NCI-H146 treated with DMSO at 0.1 percent for 48 hours (cell line): ENCODE data around the gene APBA2.

ENCODE experiments used
- DNase-seq: peaks from one replicate; lab custom pipeline; 2025; ENCODE audit not compliant: unreplicated experiment; lab: John Stamatoyannopoulos, UW

Gene APBA2

DNA sequence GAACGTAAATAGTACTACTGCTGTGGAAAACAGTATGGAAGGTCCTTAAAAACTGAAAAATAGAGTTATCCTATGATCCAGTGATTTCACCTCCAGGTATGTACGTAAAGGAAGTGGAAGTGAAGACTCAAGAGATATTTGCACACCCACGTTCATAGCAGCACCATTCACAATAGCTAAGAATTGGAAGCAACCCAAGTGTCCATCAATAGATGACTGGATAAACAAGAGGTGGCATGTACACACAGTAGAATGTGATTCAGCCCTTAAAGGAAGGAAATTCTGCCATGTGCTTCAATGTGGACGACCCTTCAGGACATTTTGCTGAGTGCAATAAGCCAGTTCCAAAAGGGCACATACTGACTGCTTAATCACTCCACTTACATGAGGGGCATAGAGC, 188.3 kb downstream of the APBA2 start:
- DNase-seq, result no peak

GRCh38 chr15:29078541-29078940, 192.8 kb downstream of the APBA2 start:
- no peak for DNase-seq

- no peak for DNase-seq
These were observed 193.7 kb downstream of the APBA2 start for GRCh38 chr15:29079479-29079878.

GRCh38 chr15:29081781-29082180, 196.0 kb downstream of the APBA2 start:
- DNase-seq, result no peak

DNA sequence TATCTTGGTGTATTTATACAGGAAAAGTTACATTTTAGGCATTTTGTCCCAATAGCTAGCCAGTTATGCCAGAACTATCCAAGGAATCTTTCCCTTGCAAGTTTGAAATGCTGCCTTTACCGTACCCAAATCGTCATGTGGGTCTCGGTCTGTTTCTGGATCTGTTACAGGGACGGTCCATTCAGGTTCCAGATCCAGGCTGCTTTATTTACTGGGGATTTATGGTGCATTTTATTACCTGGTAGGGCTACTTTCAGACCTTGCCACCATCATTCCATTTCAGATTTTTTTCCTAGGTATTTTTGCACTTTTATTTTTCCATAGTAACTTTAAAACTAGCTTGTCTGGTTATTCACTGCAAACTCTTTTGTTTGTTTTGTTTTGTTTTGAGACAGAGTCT, 197.4 kb downstream of the APBA2 start:
- DNase-seq, result no peak

- DNase-seq, result no peak
These were observed 198.1 kb downstream of the APBA2 start for GRCh38 chr15:29083858-29084257.

DNA sequence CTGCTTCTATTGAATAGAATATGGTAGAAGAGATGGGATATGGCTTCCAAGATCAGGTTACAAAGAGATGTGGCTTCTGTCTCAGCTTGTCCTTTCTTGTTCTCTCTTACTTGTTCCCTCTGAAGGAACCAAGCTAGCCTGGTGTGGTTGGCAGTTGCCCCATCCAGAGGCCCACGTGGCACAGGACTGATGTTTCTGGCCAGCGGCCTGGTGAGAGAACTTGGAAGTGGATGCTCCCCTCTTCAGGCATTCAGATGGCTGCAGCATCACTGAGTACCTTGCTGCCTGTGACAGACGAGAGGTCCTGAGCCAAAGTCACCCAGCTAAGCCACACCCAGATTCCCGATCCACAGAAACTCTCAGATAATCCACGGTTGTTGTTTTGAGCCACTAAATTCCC, 200.2 kb downstream of the APBA2 start:
- DNase-seq, result no peak

DNA sequence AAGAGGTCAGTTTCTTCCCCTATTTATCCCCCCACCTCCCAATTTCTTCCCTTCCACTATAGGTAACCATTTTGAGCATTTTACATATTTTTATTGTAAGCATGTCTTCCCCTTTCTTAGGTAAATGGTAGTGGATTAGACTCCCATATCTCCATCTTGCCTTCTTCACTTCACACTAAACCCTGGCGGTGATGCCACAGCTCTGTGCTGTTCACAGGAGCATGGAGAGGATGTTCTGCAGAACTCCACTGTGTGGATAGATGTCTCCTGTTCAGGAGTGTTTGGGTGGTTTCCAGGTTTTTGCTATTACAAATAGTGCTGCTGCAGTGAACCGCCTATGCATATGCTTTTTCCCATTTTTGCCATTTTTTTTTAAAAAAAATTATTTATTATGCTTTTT, 201.1 kb downstream of the APBA2 start:
- DNase-seq, result no peak

- DNase-seq, result no peak
These were observed 201.9 kb downstream of the APBA2 start for GRCh38 chr15:29087521-29088285.

DNA sequence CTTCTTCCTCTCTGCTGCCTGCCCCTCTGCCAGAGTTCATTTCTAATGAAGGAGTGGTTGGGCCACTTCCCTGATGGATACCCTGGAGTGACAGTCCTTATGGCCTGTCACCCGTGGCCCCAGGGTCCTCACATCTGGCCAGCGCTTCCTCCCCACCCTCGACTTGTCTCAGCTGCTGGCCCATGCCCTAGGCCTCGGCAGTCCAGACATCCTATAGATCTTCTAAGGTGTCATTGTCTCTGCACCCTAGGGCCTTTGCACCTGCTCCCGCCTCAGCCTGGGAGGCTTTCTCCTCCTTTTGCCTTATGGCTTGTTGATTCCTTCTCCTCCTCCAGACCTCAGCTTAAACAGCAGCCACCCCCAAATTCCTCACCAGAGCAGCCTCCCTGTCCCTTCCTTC, 202.9 kb downstream of the APBA2 start:
- no peak for DNase-seq

- DNase-seq, result no peak
These were observed 204.2 kb downstream of the APBA2 start for GRCh38 chr15:29089731-29090616.

- no peak for DNase-seq
These were observed 205.1 kb downstream of the APBA2 start for GRCh38 chr15:29090617-29091466.

DNA sequence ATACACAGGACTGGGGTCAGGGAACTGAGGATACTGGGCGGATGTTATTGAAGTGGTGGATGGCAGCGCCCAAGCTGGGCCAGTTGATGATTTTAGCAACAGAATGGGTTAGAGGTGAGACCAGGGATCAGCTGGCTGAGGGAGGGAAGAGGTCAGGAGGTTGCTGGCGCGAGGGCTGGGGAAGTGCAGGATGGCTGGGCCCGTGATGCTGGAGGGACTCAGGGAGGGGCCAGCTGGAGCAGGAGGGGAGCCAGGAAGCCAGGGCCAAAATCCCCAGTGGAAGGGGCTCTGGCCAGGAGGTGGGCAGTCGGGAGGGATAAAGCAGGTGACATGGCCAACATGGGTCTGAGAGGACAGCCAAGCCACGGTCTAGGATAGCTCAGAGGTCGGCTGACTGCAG, 205.9 kb downstream of the APBA2 start:
- DNase-seq, result no peak

DNA sequence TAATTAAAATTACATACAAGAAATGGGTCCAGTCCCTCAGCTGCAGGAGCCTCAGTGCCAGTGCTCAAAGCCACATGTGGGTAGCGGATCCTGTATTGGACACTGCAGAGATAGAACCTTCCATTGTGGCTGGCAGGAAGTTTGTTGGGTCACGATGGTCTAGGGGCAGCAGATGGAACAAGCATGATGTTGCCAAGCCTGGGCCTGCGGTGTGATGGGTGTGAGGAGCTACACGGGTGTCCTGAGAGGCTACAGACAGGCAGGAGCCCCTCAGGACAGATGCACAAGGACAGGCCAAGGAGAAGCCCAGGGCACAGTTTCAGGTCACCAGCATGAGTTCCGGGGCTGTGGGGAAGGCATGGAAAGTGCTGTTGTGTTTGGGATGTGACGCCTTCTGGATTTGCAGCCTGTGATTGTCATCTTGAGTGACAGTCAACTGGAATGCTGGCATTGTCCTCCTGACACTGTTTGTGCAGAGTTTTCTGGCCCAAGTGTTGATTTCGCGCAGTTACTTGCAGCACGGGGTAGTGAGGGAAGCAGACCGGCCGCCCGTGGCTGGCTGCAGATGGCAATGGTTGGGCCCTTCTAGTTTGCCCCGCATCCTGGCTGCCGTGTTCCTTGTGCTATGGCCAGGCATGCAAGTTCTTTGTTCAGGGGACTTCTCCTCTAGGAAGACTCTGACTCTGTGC, 206.7 kb downstream of the APBA2 start:
- no peak for DNase-seq

DNA sequence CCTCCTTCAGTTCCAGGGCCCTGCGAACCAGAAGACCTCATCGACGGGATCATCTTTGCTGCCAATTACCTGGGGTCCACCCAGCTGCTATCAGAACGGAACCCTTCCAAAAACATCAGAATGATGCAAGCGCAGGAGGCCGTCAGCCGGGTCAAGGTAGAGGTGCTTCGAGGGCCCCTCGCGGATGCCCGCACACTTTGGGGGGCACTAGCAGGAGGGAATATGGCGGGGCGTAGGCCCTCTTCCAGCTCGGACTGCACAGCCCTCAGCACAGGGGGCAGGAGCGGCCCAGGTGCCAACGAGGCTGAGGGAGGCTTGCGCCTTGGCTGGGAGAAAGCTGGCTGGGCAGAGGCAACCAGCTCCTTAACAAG, 207.3 kb downstream of the APBA2 start:
- DNase-seq, result no peak

DNA sequence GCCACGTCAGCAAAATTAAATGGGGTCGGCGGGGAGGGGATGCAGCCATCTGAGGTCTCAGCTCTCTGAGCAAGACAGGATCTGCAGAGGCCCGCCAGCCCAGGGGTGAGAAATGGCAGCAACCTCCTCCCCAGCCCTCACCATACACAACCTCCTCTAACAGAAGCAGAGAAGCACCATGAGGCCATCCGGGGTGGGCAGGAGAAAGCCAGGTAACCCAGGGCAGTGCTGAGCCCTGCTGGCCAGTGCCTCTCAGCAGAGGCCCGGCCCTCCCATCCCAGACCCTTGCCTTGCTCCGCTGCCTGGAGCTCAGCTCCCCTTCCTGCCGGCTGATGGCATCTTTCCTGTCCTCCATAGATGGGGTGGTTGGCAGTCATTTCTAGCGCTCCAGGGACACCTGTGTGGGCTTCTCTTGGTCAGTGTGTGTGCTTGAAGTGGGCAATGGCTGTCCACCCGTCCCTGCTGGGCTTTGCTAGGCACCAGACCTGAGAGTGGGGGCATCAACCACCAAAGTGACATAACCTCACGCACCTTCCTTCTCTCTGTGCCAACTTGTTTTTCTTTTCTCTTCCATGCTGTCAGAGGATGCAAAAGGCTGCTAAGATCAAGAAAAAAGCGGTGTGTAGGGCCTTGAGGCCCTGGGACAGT, 208.0 kb downstream of the APBA2 start:
- no peak for DNase-seq

DNA sequence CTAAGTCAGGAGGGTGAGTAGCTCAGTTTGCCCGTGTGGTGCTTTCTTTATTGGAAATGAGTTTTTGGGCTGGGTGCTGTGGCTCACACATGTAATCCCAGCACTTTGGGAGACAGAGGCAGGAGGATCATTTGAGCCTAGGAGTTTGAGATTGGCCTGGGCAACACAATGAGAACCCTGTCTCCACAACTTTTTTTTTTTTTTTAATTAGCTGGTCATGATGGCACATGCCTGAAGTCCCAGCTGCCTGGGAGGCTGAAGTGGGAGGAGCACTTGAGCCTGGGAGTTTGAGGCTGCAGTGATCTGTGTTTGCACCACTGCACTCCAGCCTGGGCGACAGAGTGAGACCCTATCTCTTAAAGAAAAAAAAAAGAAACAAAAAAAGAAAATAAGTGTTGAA, 208.9 kb downstream of the APBA2 start:
- no peak for DNase-seq

- no peak for DNase-seq
These were observed 210.0 kb downstream of the APBA2 start for GRCh38 chr15:29095746-29096145.

DNA sequence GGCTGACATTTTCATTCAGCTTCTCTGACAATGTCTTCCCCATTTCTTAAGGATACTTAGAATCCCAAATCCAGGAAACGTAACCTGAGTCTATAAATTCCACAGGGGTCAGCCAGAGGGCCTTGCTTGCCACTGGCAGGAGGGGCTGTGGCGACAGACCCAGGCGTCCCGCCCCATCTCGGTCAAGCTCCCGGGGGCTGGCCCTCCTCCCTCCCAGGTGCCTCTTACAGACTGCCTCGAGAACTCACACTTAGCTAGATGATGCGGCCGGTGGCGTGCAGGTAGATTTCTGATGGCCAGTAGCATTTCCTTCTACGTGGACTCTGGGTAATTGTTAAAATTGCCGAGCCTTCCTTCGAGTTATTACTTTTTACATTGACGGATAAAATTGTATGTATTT, 211.4 kb downstream of the APBA2 start:
- DNase-seq, result no peak

- no peak for DNase-seq
These were observed 212.2 kb downstream of the APBA2 start for GRCh38 chr15:29097971-29098370.
